Loucy (cell line): ENCODE data around the gene ORC1.

ENCODE experiments used
- EZH2phosphoT487 ChIP-seq: fragments of 200-600 bp; IDR thresholded peaks from 2 replicates; pipeline ENCODE4 v1.6.1; 2018; ENCODE audit warnings: antibody characterized with exemption, mild to moderate bottlenecking, moderate library complexity, borderline replicate concordance
- TF ChIP-seq, protein P1 (sequence below): fragments of 200-600 bp; sonication (generic); conservative IDR thresholded peaks from 2 replicates; pipeline ENCODE4 v1.5.1; 2014; ENCODE audit warnings: mild to moderate bottlenecking, antibody characterized with exemption, low read length

DNA sequence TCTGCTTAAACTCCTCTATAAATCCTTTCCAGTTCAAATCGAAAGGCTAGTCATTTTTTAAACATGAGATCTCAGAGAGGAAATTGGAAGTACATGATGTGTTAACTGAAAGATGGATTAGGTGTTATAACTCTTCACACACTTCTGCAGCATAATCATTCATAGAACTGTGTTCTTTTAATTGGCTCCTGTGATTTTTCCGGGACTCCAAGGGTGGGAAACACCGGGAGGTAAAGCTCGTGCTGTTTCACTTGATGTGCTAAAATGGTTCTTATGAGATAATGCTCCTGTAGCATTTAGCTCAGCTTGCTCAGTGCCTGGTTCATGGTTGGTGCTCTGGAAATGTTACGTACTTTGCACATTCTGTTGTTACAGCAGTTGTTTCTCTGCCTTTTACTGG is 78.4 kb downstream of the ORC1 start:
- TF ChIP-seq, protein P1, sequence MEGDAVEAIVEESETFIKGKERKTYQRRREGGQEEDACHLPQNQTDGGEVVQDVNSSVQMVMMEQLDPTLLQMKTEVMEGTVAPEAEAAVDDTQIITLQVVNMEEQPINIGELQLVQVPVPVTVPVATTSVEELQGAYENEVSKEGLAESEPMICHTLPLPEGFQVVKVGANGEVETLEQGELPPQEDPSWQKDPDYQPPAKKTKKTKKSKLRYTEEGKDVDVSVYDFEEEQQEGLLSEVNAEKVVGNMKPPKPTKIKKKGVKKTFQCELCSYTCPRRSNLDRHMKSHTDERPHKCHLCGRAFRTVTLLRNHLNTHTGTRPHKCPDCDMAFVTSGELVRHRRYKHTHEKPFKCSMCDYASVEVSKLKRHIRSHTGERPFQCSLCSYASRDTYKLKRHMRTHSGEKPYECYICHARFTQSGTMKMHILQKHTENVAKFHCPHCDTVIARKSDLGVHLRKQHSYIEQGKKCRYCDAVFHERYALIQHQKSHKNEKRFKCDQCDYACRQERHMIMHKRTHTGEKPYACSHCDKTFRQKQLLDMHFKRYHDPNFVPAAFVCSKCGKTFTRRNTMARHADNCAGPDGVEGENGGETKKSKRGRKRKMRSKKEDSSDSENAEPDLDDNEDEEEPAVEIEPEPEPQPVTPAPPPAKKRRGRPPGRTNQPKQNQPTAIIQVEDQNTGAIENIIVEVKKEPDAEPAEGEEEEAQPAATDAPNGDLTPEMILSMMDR, result no peak
- TF ChIP-seq EZH2phosphoT487, result no peak
